ENCODE results near the gene EIF3D.

EIF3D gene

DNA sequence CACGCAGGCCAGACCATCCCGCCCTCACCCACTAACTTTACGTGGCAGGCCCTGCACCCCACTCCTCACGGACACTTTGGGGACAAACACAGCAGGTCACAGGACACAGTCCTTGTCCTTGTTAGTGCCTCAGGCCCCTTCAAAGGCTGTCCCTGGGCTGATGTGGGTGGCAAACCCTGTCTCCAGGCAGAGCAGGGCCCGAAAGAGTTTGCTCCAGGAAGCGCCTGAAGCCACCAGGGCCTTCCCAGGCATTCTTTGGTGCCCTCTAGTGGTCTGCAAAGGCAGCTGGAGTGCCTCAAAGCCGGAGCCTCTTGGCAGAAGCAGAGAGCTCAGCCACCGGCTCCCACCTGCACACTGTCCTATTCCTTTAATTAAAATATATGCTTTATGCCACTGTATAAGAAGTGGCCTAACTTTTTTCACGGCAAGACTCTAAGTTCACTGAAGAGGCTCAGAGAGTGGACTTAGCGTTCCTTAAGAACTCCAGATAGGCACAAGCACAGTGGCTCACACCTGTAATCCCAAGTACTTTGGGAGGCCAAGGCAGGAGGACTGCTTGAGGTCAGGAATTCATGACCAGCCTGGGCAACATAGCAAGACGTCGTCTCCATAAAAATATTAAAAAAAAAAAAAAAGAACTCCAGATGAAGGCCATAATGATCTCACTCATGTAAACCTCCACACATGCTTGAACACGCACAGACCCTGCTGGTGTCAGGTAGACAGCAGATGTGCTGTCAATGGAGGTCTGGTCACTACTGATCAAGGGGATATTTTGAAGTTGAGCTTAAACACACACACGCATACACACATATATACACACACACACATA lies 58.6 kb downstream of the EIF3D start:
- TF ChIP-seq GATA3 (IDR thresholded peaks at IDR 0.05; ENCODE audit: low read depth, low read length) (no peak), GATA2 (IDR thresholded peaks at IDR 0.05; ENCODE audit: low read depth, low read length) (no peak)

DNA sequence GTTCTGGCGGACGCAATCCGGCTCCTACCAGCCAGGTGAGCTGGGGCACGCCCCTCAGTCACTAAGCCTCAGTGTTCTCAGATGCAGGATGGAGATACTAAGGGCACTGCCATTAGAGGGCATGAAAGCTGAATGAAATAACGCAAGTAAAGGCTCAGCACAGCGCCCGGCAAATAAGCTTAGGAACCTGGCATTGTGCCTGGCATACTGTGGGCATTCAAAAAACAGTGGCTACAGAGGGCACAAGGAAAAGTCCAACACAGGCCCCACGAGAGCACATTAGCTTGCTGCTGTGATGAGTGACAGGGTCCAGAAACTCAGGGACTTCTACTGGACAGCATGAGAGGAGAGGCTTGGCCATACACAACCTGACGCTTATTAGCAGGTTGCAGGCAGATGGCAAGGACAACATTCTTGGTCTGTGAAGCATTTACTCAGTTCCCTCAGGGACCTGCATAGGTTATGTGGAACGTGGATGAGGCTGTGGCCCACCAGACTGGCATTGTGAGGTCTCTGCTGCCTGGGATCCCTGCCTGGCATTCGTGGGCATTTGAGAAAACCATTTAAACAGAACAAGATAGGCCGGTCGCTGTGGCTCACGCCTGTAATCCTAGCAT lies 59.8 kb downstream of the EIF3D start:
- no peak for TF ChIP-seq GATA3 (IDR thresholded peaks at IDR 0.05; ENCODE audit: low read depth, low read length)
- no peak for TF ChIP-seq GATA2 (IDR thresholded peaks at IDR 0.05; ENCODE audit: low read depth, low read length)

DNA sequence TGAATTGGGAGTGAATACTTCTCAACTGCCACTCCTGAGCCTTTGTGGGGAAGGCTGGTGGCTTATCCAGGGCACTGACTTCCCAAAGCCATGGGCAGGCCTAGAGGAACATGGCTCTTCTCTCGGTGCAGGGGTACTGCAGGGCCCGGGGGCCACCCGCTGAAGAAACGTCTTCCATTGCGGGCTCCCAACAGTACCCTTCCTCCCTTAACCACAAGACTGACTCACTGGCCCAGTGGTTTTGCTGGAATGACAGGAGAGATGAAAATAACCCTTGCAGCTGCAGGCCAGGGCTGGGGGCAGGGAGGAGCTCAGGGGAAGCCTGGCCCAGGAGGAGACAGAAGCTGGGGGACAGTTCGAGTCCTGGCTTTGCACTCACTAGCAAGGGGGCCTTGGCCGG lies 61.0 kb downstream of the EIF3D start:
- TF ChIP-seq GATA2 (IDR thresholded peaks at IDR 0.05; ENCODE audit: low read depth, low read length) (no peak), GATA3 (IDR thresholded peaks at IDR 0.05; ENCODE audit: low read depth, low read length) (no peak)

DNA sequence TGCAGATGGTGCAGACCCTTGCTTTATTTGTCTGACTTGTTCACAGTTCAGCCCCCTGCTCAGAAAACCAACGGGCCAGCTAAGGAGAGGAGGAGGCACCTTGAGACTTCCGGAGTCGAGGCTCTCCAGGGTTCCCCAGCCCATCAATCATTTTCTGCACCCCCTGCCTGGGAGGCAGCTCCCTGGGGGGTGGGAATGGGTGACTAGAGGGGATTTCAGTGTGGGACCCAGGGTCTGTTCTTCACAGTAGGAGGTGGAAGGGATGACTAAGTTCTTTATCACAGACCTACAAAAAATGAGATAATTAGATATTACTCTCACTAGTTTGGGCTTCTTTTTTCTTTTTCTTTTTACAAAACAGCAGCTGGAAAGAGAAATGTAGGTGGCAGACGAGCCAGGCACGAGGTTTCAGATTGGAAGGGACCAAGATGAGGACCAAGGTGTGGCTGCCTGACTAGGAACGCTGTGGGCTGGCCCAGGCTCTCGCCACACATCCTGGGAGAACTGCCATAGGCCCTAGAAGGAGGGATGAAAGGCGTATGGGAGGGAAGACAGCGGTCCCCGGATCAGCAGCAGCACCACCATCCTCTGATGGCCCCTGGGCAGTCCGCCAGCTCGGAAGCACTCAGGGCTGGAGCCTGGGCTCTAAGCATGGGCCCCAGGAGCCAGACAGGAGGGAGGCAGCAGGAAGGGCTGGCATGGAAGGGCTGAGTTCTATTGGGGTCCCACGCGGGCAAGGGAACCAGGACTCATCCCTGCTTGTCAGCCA lies 61.7 kb downstream of the EIF3D start:
- TF ChIP-seq GATA3 (IDR thresholded peaks at IDR 0.05; ENCODE audit: low read depth, low read length) (no peak), GATA2 (IDR thresholded peaks at IDR 0.05; ENCODE audit: low read depth, low read length) (no peak)

DNA sequence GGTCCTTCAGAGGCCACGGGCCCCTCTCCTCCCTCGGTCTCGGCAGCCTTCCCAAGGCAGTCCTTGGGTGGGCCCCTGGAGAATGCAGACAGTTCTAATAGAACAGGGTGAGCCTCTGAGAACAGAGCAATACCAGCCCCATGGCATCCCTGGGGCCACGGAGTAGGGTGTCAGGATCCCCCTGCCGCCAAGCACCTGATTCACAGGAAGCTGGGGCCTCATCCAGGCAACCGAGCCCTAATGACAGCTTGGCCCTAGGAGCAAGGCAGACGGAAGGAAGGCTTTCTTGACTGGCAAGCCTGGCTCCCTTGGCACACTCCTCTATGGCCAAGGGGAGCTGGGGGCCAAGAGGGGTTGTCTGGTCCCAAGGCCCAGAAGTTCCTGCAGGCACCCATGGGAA lies 62.7 kb downstream of the EIF3D start:
- TF ChIP-seq GATA2 (IDR thresholded peaks at IDR 0.05; ENCODE audit: low read depth, low read length), result no peak

DNA sequence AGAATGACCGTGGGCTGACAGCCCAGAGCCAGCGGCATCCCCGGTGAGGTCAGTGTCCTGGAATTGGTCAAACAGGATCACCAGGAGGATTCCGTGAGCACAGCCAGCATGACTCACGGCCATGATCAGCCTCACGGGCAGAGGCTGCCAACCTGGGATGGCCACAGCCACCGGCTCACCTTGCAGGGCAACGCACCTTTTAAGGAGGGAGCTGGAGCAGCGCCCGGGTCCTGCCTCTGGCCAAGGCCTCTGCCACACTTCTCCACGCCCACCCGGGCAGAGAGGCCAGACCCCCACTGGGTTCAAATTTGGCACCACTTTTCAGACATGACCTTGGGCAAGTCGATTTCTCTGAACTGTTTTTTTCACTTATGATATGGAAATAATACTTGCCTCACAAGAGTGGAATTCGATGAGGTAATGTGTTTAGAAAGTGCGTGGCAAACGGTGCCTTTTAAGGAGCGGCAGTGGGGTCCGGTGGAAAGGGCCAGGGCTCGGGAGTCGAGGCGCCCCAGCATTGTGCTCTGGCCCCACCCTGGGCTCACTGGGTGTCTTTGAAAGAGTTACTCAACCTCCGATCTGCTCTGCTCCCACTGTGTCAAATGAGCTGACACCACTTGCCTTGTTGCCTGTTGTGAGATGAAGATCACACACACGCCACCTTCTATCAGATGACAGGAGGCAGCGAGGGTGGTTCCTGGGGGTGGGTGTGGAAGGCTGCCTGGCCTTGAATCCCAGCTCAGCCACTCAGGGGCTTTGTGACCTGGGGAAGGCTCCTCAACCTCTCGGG lies 63.5 kb downstream of the EIF3D start:
- TF ChIP-seq GATA2 (IDR thresholded peaks at IDR 0.05; ENCODE audit: low read depth, low read length), result no peak
- no peak for TF ChIP-seq GATA3 (IDR thresholded peaks at IDR 0.05; ENCODE audit: low read depth, low read length)

DNA sequence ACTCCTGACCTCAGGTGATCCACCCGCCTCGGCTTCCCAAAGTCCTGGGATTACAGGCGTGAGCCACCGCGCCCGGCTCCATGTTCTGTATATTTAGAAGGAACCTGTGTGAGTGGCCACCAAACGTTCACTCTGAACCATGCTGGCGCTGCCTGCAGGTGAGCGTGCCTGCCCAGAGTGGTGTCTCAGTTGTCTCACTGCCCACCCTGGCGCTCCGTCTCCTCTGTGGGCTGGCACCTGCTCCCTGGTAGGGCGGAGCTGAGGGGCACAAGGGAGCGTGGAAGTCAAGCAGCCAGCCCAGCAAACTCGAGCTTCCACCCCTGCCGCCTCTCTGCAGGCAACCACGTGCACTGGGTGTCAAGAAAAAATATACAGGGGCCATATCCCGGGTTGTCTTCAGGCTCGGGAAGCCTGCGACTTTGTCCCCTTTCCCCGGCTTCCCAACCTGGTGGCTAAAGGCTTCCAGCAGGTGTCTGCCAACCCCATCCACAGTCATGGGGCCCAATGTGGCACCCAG lies 64.2 kb downstream of the EIF3D start:
- TF ChIP-seq GATA3 (IDR thresholded peaks at IDR 0.05; ENCODE audit: low read depth, low read length) (no peak), GATA2 (IDR thresholded peaks at IDR 0.05; ENCODE audit: low read depth, low read length) (no peak)

DNA sequence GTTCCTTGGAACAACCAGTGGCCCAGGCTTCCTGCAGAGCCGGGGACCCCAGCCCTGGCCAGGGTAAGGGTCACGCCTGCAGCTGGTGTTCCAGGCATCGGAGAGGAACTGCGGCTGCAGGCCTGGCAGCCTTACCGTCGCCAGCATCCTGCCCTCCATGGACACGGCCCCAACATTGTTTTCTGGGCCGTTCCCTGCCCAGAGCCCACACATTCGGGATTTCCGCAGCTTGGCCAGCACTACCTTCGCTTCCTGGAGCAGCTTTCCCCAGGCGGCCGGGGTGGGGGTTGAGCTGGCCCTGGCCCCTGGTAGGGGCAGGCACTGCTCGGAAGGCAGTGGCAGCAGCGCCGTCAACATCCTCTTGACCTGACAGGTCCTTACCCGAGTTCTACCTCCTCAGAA lies 65.2 kb downstream of the EIF3D start:
- TF ChIP-seq GATA2 (IDR thresholded peaks at IDR 0.05; ENCODE audit: low read depth, low read length), result no peak

DNA sequence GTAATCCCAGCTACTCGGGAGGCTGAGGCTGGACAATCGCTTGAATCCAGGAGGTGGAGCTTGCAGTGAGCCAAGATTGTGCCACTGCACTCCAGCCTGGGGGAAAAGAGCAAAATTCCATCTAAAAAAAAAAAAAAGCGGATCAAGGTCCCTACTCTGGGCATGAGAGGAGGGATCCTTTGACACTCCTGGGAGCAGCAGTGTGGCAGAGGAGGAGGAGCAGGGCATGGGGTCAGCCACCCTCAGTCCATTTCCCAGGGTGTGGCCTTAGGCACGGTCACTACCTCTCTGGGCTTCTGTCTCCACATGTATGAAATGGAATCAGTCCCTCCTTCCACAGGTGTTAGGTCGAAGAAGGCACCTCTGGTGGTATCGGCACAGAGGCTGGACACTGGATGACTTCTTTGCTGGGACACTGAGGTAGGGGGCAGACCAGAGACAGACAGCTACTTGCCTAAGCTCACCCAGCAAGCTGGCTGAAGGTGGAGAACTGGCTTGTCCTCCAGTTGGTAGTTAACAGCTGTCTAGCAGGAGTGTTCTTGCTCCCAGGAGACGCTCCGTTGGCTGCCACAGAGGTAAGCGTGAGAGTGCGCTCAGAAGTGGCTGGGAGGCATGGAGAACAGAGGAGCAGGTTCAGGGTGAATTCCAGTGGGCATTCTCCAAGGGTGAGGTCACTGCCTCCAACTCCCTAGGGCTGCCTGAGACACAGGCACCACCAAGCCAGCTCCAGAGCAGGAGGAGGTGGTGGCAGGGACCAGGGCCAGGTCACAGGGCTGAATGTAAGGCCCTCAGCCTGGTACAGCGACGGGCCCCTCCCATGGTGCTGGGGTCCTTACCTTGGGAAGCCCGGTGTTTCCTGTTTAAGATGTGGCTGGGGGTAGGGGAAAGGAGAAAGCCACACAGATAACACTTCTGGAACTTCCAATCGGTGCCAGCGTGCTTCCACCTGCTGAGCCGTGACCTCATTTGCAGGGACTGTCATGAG lies 67.0 kb downstream of the EIF3D start:
- TF ChIP-seq GATA3 (IDR thresholded peaks at IDR 0.05; ENCODE audit: low read depth, low read length) (no peak), GATA2 (IDR thresholded peaks at IDR 0.05; ENCODE audit: low read depth, low read length) (no peak)

Data from SH-SY5Y (cell line).